ENCODE results near the gene RELA.
A peak's percentile ranks its signal among the peaks of the same experiment; 100 is the strongest.

DNA sequence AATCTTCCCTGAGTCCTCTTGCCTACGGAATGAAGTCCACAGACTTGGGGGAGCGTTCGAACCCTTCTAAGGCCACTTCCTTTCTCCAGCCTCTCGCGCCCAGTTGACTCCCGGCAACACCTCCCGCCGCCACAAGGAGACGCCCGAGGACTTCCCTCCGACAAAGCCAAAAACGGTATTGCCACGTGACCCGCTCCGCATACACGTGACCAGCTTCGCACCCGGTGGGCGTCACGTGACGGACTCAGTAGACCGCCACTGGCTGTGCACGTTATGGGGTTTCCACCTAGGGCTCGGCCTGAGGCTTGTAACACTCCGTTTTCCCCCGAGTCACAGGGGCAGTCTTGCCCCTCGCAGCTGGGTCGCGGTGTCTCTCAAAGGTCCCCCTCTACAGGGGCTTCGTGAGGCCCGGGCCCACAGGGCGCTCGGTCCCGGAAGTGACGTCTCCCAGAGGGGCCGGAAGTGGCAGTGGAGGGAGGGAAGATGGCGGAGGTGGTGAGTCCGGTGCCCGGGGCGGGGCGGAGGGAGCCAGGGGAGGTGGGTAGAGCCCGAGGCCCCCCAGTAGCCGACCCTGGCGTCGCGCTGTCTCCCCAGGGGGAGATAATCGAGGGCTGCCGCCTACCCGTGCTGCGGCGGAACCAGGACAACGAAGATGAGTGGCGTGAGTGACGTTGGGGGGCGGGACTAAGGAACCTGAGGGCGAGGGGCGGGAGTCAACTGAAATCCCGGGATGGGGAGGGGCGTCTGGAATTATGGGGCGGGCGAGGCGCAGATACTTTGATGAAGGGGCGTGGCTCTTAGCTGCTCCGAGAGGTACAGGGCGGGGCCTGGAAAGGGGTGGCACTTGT, 49.3 kb upstream of the RELA start, which contains the start of gene KAT5:
- TF ChIP-seq YY1 (IDR thresholded peaks at IDR 0.05; ENCODE audit: insufficient read depth, insufficient read length) (peak; percentile 71), ZNF274 (IDR thresholded peaks at IDR 0.05; ENCODE audit: low read depth, low read length) (no peak)
